ENCODE results near the gene NKAIN4. TPM values are rescaled to one million over a fixed set of nuclear protein-coding genes. Genes with fewer than 3 reads are reported as not detected.
A peak's percentile ranks its signal among the peaks of the same experiment; 100 is the strongest.

The NKAIN4 gene
- total RNA-seq, 1 experiment from 2014 or later, result not detected

GRCh38 chr20:63232235-63233060, 21.8 kb downstream of the NKAIN4 start:
- ChIA-PET CTCF (interaction anchor here (1.1 kb wide), 1 partner anchor 9 kb away, joined by 3 read pairs; no protein-coding TSS in a partner anchor), POLR2A (ENCODE audit: low non-redundant PET) (no interaction called here)
- no peak overlapping the region for H3K4me3 ChIP-seq (ENCODE audit: low read depth, low read length, poor library complexity, severe bottlenecking)
- intact Hi-C loops (cut with micrococcal nuclease; ENCODE audit: unreplicated experiment), result no loop called here
- H3K9me3 ChIP-seq (ENCODE audit: low read depth, low read length, poor library complexity, severe bottlenecking), result no peaks in the 10 kb centered on the region
- H3K27ac ChIP-seq (ENCODE audit: low read depth, low read length, poor library complexity, severe bottlenecking), result no peak overlapping the region
- H3K4me1 ChIP-seq (ENCODE audit: insufficient read depth, low read length, poor library complexity, severe bottlenecking), result no peaks in the 10 kb centered on the region
- peaks cover 20% of the 10 kb centered on the region for H3K27me3 ChIP-seq (replicated peaks; ENCODE audit: insufficient read depth, low read depth, low read length, poor library complexity)
- H3K36me3 ChIP-seq (ENCODE audit: insufficient read depth, low read length, poor library complexity, severe bottlenecking), result no peaks in the 10 kb centered on the region
- TF ChIP-seq CTCF (conservative IDR thresholded peaks at IDR 0.05; ENCODE audit: low read depth, low read length) (no peak), EZH2 (IDR thresholded peaks at IDR 0.05; ENCODE audit: borderline replicate concordance, low read depth, low read length, poor library complexity, severe bottlenecking) (no peak)
- no TSS peak for BruUV-seq (replicated peaks)
- DNase-seq (ENCODE audit: low spot score), result no peak

DNA sequence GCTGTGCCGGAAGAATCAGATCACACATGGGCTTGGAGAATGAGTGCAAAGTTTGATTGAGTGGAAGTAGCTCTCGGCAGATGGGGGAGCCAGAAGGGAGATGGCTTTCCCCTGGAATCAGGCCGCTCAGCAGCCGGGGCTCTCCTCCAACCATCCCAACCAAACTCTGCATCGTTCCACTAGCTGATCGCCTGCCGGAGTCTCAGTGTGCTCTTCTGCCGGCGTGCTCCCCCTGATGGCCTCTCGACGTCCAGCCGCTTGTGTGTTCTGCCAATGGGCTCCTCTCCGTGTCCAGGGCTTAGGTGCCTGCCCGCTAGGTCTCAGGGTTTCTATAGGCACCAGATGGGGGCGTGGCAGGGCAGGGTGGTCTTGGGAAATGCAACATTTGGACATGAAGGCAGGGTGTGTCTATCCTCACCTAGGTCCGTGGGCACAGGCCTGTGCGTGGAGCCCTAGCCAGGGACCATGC, 23.4 kb downstream of the NKAIN4 start:
- H3K4me3 ChIP-seq (ENCODE audit: low read depth, low read length, poor library complexity, severe bottlenecking), result no peak overlapping the region
- H3K27me3 ChIP-seq (replicated peaks; ENCODE audit: insufficient read depth, low read depth, low read length, poor library complexity), result peaks cover 20% of the 10 kb centered on the region
- intact Hi-C loops (cut with micrococcal nuclease; ENCODE audit: unreplicated experiment), result no loop called here
- TF ChIP-seq CTCF (conservative IDR thresholded peaks at IDR 0.05; ENCODE audit: low read depth, low read length) (peak; percentile 53), EZH2 (IDR thresholded peaks at IDR 0.05; ENCODE audit: borderline replicate concordance, low read depth, low read length, poor library complexity, severe bottlenecking) (no peak)
- no TSS peak for BruUV-seq (replicated peaks)
- H3K36me3 ChIP-seq (ENCODE audit: insufficient read depth, low read length, poor library complexity, severe bottlenecking), result no peaks in the 10 kb centered on the region
- peak; percentile 33 for DNase-seq (ENCODE audit: low spot score)
- no peak overlapping the region for H3K27ac ChIP-seq (ENCODE audit: low read depth, low read length, poor library complexity, severe bottlenecking)
- CTCF ChIA-PET, result no interaction called here
- no peaks in the 10 kb centered on the region for H3K9me3 ChIP-seq (ENCODE audit: low read depth, low read length, poor library complexity, severe bottlenecking)
- H3K4me1 ChIP-seq (ENCODE audit: insufficient read depth, low read length, poor library complexity, severe bottlenecking), result no peaks in the 10 kb centered on the region
- POLR2A ChIA-PET (ENCODE audit: low non-redundant PET), result no interaction called here

DNA sequence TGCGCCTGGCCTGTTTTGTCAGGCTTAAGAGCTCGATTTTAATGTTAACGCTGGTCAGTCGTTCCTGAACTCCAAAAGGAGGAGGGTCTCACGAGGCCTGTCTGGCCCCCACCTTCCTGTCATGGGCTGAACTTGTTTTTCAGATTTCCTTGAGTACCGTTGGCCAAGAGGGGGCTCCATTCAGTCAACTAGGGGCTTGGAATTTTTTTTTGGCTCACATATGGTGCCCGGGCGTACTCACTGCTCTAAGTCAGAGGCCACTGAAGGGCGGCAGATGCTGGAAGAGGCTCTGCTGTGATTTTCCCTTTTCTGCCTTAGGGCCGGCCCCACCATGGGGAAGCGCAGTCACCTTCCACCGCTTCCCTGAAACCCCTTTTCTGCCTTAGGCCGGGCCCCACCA, 25.5 kb downstream of the NKAIN4 start:
- no peaks in the 10 kb centered on the region for H3K4me1 ChIP-seq (ENCODE audit: insufficient read depth, low read length, poor library complexity, severe bottlenecking)

More for the DNA sequence above, 25.5 kb downstream of the NKAIN4 start:
- intact Hi-C loops (cut with micrococcal nuclease; ENCODE audit: unreplicated experiment), result no loop called here
- Histone ChIP-seq H3K27me3 (replicated peaks; ENCODE audit: insufficient read depth, low read depth, low read length, poor library complexity) (peaks cover 20% of the 10 kb centered on the region), H3K27ac (ENCODE audit: low read depth, low read length, poor library complexity, severe bottlenecking) (no peak overlapping the region), H3K4me3 (ENCODE audit: low read depth, low read length, poor library complexity, severe bottlenecking) (no peak overlapping the region), H3K9me3 (ENCODE audit: low read depth, low read length, poor library complexity, severe bottlenecking) (no peaks in the 10 kb centered on the region), H3K36me3 (ENCODE audit: insufficient read depth, low read length, poor library complexity, severe bottlenecking) (no peaks in the 10 kb centered on the region)
- DNase-seq (ENCODE audit: low spot score), result no peak
- ChIA-PET CTCF (no interaction called here), POLR2A (ENCODE audit: low non-redundant PET) (no interaction called here)
- TF ChIP-seq CTCF (conservative IDR thresholded peaks at IDR 0.05; ENCODE audit: low read depth, low read length) (no peak), EZH2 (IDR thresholded peaks at IDR 0.05; ENCODE audit: borderline replicate concordance, low read depth, low read length, poor library complexity, severe bottlenecking) (no peak)
- BruUV-seq (replicated peaks), result no TSS peak

Data from A673 (cell line).